HFF-Myc (cell line): ENCODE results near the gene ARRB1.
"Not testable (repeated sequence)": the region's sequence is repeated elsewhere in the genome, so short reads cannot be mapped to it uniquely, and the experiment has no call there.

Source experiments
- DNase-seq: peaks from one replicate; pipeline ENCODE4 v3.0.0-alpha.2; 2011; ENCODE audit warnings: low read depth; ENCODE audit errors: extremely low read depth
- H3K4me3 ChIP-seq: replicated peaks from 2 replicates; pipeline ENCODE4 v1.5.1; 2011; ENCODE audit warnings: low read depth, mild to moderate bottlenecking, control low read depth, low read length
- CTCF ChIP-seq: IDR thresholded peaks from 2 replicates; pipeline ENCODE4 v1.5.1; 2012; ENCODE audit warnings: mild to moderate bottlenecking, low read depth, low read length, control low read depth; ENCODE audit errors: missing control alignments

Gene ARRB1

GRCh38 chr11:75334976-75335375 is 16.5 kb downstream of the ARRB1 start:
- TF ChIP-seq CTCF: no peak
- DNase-seq: no peak

GRCh38 chr11:75334402-75334891 is 17.0 kb downstream of the ARRB1 start:
- no peak for DNase-seq
- TF ChIP-seq CTCF: no peak
- H3K4me3 ChIP-seq: no peak overlapping the region

More at GRCh38 chr11:75334976-75335375, 16.5 kb downstream of the ARRB1 start:
- no peak overlapping the region for H3K4me3 ChIP-seq

- no peak for DNase-seq
- no peak overlapping the region for H3K4me3 ChIP-seq
- no peak for TF ChIP-seq CTCF
Measured at GRCh38 chr11:75333807-75334140, 17.7 kb downstream of the ARRB1 start.

- DNase-seq: no peak
- H3K4me3 ChIP-seq: no peak overlapping the region
- TF ChIP-seq CTCF: no peak
Measured at GRCh38 chr11:75333022-75333806, 18.2 kb downstream of the ARRB1 start.

GRCh38 chr11:75331761-75332160 is 19.7 kb downstream of the ARRB1 start:
- H3K4me3 ChIP-seq, DNase-seq: not testable (repeated sequence)

- not testable (repeated sequence) for H3K4me3 ChIP-seq, DNase-seq
Measured at GRCh38 chr11:75331304-75331703, 20.2 kb downstream of the ARRB1 start.

GRCh38 chr11:75330886-75331285 is 20.6 kb downstream of the ARRB1 start:
- not testable (repeated sequence) for DNase-seq, H3K4me3 ChIP-seq

GRCh38 chr11:75330291-75330690 is 21.2 kb downstream of the ARRB1 start:
- H3K4me3 ChIP-seq: no peak overlapping the region
- TF ChIP-seq CTCF: no peak
- DNase-seq: no peak
